GM12801 (cell line): ENCODE results near the gene SPEM1.

Experiments
- CTCF ChIP-seq: IDR thresholded peaks from one replicate; pipeline ENCODE4 v1.5.1; 2011; ENCODE audit warnings: control low read depth; ENCODE audit not compliant: insufficient read length; ENCODE audit errors: extremely low read depth

The SPEM1 gene

GRCh38 chr17:7383371-7383741, 36.8 kb upstream of the SPEM1 start:
- TF ChIP-seq CTCF = no peak

GRCh38 chr17:7383742-7384488, 36.2 kb upstream of the SPEM1 start:
- no peak for TF ChIP-seq CTCF

- TF ChIP-seq CTCF = no peak
Observed at GRCh38 chr17:7384489-7385081, 35.5 kb upstream of the SPEM1 start.

GRCh38 chr17:7388856-7389255, 31.3 kb upstream of the SPEM1 start:
- no peak for TF ChIP-seq CTCF

- TF ChIP-seq CTCF = no peak
Observed at GRCh38 chr17:7389924-7390910, 29.9 kb upstream of the SPEM1 start.

- TF ChIP-seq CTCF = no peak
Observed at GRCh38 chr17:7391307-7391706, 28.8 kb upstream of the SPEM1 start.

- no peak for TF ChIP-seq CTCF
Observed at GRCh38 chr17:7392696-7393612, 27.2 kb upstream of the SPEM1 start.
